Endothelial cell (in vitro differentiated cells): ENCODE results near the gene VIPR2. TPM values are rescaled to one million over a fixed set of nuclear protein-coding genes. Genes with fewer than 3 reads are reported as not detected.

ENCODE experiments used
- DNase-seq: peaks from one replicate; pipeline ENCODE4 v3.0.0; 2021; ENCODE audit warnings: low spot score
- H3K27ac Mint-ChIP-seq: one replicate; pipeline ENCODE4 v1.8.0; 2021; ENCODE audit warnings: mixed read lengths, inconsistent platforms; ENCODE audit not compliant: unreplicated experiment
- H3K27me3 Mint-ChIP-seq: one replicate; pipeline ENCODE4 v1.8.0; 2021; ENCODE audit warnings: mild to moderate bottlenecking, moderate library complexity, mixed read lengths, inconsistent platforms; ENCODE audit not compliant: unreplicated experiment
- H3K36me3 Mint-ChIP-seq: one replicate; pipeline ENCODE4 v1.8.0; 2021; ENCODE audit warnings: mild to moderate bottlenecking, low read depth, mixed read lengths, inconsistent platforms; ENCODE audit not compliant: unreplicated experiment
- H3K4me1 Mint-ChIP-seq: one replicate; pipeline ENCODE4 v1.8.0; 2021; ENCODE audit warnings: mild to moderate bottlenecking, mixed read lengths, inconsistent platforms; ENCODE audit not compliant: unreplicated experiment
- H3K4me3 Mint-ChIP-seq: one replicate; pipeline ENCODE4 v1.8.0; 2021; ENCODE audit warnings: mild to moderate bottlenecking, mixed read lengths, inconsistent platforms; ENCODE audit not compliant: unreplicated experiment
- H3K9me3 Mint-ChIP-seq: one replicate; pipeline ENCODE4 v1.8.0; 2021; ENCODE audit warnings: mixed read lengths, inconsistent platforms; ENCODE audit not compliant: unreplicated experiment
- CTCF ChIP-seq: fragments of 200-600 bp; sonication (generic); IDR thresholded peaks from one replicate; pipeline ENCODE4 v1.5.0; 2021; ENCODE audit warnings: antibody characterized with exemption; ENCODE audit not compliant: unreplicated experiment
- total RNA-seq: library from RNA; stranded (reverse); fragmentation: NEBNext Ultra II Directional; extraction: Animal tissue kit (Norgen Biotek cat#: 25700); gene quantifications from one replicate; pipeline ENCODE4 v1.2.1, GENCODE V29; 2021; ENCODE audit not compliant: unreplicated experiment

The VIPR2 gene
- total RNA-seq, 1 donor from 2014 or later: 2.4 TPM

GRCh38 chr7:159033956-159034355 lies 110.7 kb downstream of the VIPR2 start:
- H3K27ac Mint-ChIP-seq: no peak overlapping the region
- H3K36me3 Mint-ChIP-seq: peaks cover 7% of the 10 kb centered on the region
- no peak overlapping the region for H3K4me3 Mint-ChIP-seq
- DNase-seq: no peak
- H3K27me3 Mint-ChIP-seq: peaks cover 3% of the 10 kb centered on the region
- peaks cover 8% of the 10 kb centered on the region for H3K4me1 Mint-ChIP-seq
- no peaks in the 10 kb centered on the region for H3K9me3 Mint-ChIP-seq
- TF ChIP-seq CTCF: no peak

- H3K4me1 Mint-ChIP-seq: peaks cover 8% of the 10 kb centered on the region
- no peak for TF ChIP-seq CTCF
- H3K9me3 Mint-ChIP-seq: no peaks in the 10 kb centered on the region
- no peak overlapping the region for H3K27ac Mint-ChIP-seq
- H3K4me3 Mint-ChIP-seq: no peak overlapping the region
- peaks cover 3% of the 10 kb centered on the region for H3K27me3 Mint-ChIP-seq
- no peak for DNase-seq
- peaks cover 7% of the 10 kb centered on the region for H3K36me3 Mint-ChIP-seq
Observed at GRCh38 chr7:159033473-159033825, 111.2 kb downstream of the VIPR2 start.

- no peak for TF ChIP-seq CTCF
- DNase-seq: no peak
- Mint-ChIP-seq H3K27ac (no peak overlapping the region), H3K9me3 (no peaks in the 10 kb centered on the region), H3K27me3 (peaks cover 3% of the 10 kb centered on the region), H3K36me3 (peaks cover 7% of the 10 kb centered on the region), H3K4me3 (no peak overlapping the region), H3K4me1 (peaks cover 8% of the 10 kb centered on the region)
Observed at GRCh38 chr7:159032753-159033472, 111.8 kb downstream of the VIPR2 start.

- peaks cover 3% of the 10 kb centered on the region for H3K27me3 Mint-ChIP-seq
- peaks cover 7% of the 10 kb centered on the region for H3K36me3 Mint-ChIP-seq
- no peak overlapping the region for H3K4me3 Mint-ChIP-seq
- H3K9me3 Mint-ChIP-seq: no peaks in the 10 kb centered on the region
- no peak for TF ChIP-seq CTCF
- no peak overlapping the region for H3K27ac Mint-ChIP-seq
- peak; percentile 3 for DNase-seq
- peaks cover 8% of the 10 kb centered on the region for H3K4me1 Mint-ChIP-seq
Observed at GRCh38 chr7:159032322-159032721, 112.3 kb downstream of the VIPR2 start.

- peaks cover 10% of the 10 kb centered on the region for H3K4me1 Mint-ChIP-seq
- no peak for TF ChIP-seq CTCF
- H3K27me3 Mint-ChIP-seq: peaks cover 3% of the 10 kb centered on the region
- peak; percentile 2 for DNase-seq
- peaks cover 7% of the 10 kb centered on the region for H3K36me3 Mint-ChIP-seq
- H3K27ac Mint-ChIP-seq: no peak overlapping the region
- no peaks in the 10 kb centered on the region for H3K9me3 Mint-ChIP-seq
- H3K4me3 Mint-ChIP-seq: no peak overlapping the region
Observed at GRCh38 chr7:159031750-159032149, 112.9 kb downstream of the VIPR2 start.
